Fibroblast of pulmonary artery (primary cell): ENCODE measurements around the gene INAFM2.
A peak's percentile ranks its signal among the peaks of the same experiment; 100 is the strongest.

Source experiments
- DNase-seq: peaks from one replicate; pipeline ENCODE4 v3.0.0-alpha.2; 2010; ENCODE audit warnings: low read depth
- H3K4me3 ChIP-seq: replicated peaks from 2 replicates; pipeline ENCODE4 v1.5.1; 2011; ENCODE audit warnings: low read depth, mild to moderate bottlenecking, control low read depth, low read length, moderate library complexity
- CTCF ChIP-seq: IDR thresholded peaks from 2 replicates; pipeline ENCODE4 v1.5.1; 2011; ENCODE audit warnings: mild to moderate bottlenecking, control low read depth, low read length, inconsistent platforms; ENCODE audit errors: missing control alignments

Gene INAFM2

DNA sequence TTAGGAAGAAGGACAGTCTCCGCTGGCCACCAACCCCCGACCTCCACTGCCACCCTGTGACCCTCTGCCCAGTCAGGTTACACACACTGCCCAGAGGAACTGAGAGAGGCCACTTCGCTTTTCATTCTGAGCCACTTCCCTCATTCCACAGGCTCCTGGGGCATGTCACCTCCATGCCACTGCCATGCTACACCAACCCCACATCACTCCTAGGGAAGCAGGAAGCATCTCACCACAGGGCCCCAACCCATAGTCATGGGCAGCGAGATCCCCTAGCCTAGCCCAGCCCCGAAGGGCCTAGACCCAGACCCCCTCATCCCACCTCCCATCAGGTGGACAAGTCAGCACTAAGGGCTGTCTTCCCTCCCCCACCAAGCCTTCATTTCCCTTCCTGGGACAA lies 17.1 kb upstream of the INAFM2 start:
- no peak for TF ChIP-seq CTCF
- no peak overlapping the region for H3K4me3 ChIP-seq
- no peak for DNase-seq

DNA sequence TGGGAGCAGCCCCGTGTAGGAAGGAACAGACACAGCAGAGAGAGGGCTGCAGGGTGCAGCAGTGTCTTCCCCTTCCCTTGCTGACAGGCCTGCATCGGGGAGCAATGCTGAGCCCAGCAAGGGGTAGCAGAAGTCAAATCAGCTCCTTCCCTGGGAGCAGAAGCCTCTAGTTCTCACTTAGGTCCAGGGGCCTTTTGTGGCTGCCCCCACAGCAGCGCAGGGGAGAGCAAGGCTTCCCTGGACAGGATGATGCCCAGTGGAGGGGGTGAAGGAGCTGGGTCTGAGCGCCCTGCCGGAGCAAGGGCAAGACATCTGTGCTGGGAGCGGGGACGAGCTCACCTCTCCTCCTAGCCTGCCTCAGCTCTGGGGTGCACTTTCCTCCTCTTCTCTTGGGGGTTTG lies 16.6 kb upstream of the INAFM2 start:
- TF ChIP-seq CTCF = no peak
- no peak for DNase-seq
- H3K4me3 ChIP-seq = no peak overlapping the region

DNA sequence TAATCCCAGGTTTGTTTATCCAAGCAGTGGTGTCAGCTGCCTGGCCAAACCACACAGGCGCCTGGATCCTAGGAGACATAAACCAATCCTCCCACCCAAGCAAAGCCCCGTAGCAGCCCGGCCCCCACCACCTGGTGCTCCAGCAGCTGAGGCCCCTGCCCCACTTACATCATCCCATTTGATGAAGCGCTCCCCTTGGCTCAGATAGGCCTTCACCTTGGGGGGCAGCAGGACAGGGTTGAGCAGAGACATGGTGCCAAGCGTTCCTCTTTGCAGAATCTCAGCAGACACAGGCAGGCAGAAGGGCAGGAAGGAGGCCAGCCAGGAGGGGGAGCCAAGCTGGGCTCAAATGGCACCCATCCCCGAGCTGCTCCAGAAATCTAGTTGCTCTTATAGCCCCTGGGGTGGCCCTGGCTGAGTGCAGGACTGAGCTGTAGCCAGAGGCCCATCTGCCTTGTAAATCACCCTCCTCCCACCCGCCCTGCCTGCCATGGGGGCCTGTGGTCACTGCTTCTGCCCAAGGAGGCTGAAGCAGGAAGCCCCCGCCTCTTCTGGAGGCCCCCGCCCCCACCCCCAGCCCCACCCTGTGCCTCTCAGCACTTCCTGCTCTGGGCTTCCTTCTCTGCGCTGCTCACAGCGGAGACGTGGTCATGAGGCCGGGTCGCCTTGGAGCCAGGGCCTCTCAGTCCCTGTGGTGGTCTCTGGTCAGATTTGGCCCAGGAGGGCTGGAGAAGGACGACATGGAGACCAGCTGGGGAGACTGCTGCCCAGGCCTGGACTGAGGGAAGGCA lies 15.9 kb upstream of the INAFM2 start, which contains the start of gene PLCB2:
TSS of gene PLCB2 (minus strand) at position 515 of the 791 bp plus-strand sequence. CDS start at position 252, 263 bp downstream.
- DNase-seq = no peak
- no peak within 1 kb of the TSS for H3K4me3 ChIP-seq
- peak; percentile 27 for TF ChIP-seq CTCF

DNA sequence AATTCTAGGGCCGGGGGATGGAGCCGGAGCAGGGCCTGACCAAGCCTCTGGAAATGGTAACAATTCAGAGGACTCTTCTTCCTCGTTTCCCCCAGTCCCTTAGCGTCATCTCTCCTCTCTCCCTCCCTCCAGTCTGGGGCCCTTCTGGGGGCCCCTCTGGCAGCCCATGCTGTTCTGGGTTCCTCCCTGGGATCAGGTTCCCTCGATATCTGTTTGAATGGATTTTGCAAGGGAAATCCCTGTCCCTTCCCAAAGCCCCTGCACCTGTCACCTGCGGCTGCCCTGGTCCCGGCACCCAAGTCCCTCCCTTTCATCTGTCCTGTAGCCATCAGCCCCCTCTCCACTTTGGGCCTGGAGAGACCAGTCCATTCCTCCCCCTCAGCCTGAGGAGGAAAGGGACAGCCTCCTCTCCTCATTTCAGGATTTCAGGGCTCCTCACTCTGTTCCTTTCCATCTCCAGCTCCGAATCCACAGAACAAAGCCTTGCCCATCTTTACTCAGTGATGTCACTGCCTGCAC lies 14.1 kb upstream of the INAFM2 start:
- no peak for TF ChIP-seq CTCF
- DNase-seq = no peak
- H3K4me3 ChIP-seq = no peak overlapping the region

DNA sequence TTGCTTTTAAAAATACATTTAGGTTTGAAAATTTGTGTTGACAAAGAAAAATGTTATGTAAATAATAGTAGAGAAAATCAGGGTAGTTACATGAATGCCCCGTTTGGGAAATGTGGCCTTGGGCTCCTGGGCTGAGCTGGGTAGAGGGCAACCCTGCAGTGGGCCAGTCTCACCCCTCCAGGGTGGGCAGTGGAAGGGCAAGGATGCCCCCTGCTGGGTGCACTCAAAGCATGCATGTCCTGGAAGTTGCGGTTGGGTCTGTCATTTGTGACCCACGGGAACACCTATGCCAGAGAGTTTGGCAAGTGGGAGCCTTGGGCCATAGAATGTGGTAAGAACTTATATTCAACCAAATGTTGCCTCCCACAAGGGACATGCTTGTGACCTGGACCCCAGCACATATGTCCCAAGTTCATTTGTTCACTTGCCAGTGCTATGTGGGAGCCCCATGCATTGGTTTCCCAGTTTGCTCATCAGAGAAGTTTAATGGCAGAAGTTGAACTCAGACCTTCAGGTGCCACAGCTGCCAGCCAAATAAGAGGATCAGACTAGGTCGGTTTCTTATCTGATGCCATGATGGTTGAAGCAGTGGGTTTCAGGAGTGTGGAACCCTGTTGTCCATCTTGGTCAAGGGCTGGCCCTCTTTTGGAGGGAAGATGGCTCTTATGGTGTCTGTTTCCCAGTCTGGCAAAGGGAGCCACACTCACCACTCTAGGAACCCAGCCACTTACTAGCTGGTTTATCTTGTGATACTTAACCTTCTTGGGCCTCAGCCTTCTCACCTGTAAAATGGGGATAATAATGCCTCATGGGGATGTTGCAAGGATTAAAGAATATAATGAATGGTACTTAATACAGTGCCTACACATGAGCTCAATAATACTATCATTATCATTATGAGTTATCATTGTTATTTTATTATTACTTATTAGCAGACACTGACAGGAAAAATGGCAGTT lies 13.2 kb upstream of the INAFM2 start:
- H3K4me3 ChIP-seq = no peak overlapping the region
- DNase-seq = peak; percentile 59
- TF ChIP-seq CTCF = peak; percentile 78

DNA sequence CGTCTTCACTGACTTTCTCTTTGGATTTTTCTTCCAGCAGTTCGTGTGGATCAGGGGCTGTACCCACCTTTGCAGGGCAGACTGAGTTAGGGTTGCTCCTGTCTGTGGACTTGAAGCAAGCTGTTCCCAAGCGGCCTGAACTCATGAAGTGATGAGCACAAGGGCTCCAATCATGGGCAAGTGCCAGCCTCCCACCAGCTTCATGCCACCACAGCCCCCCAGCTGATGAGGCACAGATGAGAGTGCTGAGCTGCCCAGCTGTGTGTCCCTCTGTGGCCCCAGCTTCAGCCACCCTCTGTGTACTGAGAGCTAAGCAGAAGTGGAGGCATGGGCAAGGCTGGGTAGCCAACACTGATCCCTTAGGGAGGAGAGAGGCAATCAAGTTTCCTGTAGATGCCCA lies 12.5 kb upstream of the INAFM2 start:
- TF ChIP-seq CTCF = no peak
- no peak overlapping the region for H3K4me3 ChIP-seq
- DNase-seq = no peak
